Sciatic nerve (tissue), 2 donors: ENCODE data around the gene NUP98. TPM values are rescaled to one million over a fixed set of nuclear protein-coding genes. Genes with fewer than 3 reads are reported as not detected.
"Not testable (repeated sequence)": the region's sequence is repeated elsewhere in the genome, so short reads cannot be mapped to it uniquely, and the experiment has no call there.

Source experiments
- ATAC-seq: fragments of 200-7000 bp; cut with Tn5 transposase; one replicate; pipeline ENCODE4 v1.9.1; 2020; ENCODE audit warnings: mild to moderate bottlenecking, moderate library complexity
- DNase-seq: peaks from one replicate; pipeline ENCODE4 v3.0.0-alpha.2; 2020; ENCODE audit warnings: low spot score
- intact Hi-C: fragments of 100-400 bp; cut with DNase I; formaldehyde crosslinking; loops from one replicate; pipeline ENCODE4 v1.14.2; 2022
- total RNA-seq: library from RNA; stranded (reverse); fragmentation: NEBNext Ultra II Directional; extraction: Animal tissue kit (Norgen Biotek cat#: 25700); gene quantifications from one replicate; pipeline ENCODE4 v1.2.1, GENCODE V29; 2021
- donor health status: DM: no; HTN: no; CAD: no.
- donor health status: DM: no; HTN: no; CAD: no.

NUP98 gene
- total RNA-seq, 1 donor from 2014 or later: 93.1 TPM

GRCh38 chr11:3830088-3830487 is 32.7 kb upstream of the NUP98 start:
- intact Hi-C loops: no loop called here

GRCh38 chr11:3827434-3828186 is 30.3 kb upstream of the NUP98 start:
- intact Hi-C loops: no loop called here
- no peak for DNase-seq
- ATAC-seq: no peak

More at GRCh38 chr11:3830088-3830487, 32.7 kb upstream of the NUP98 start:
- ATAC-seq (no peak), DNase-seq (no peak)

GRCh38 chr11:3826721-3827120 is 29.4 kb upstream of the NUP98 start:
- ATAC-seq: peak; percentile 23
- intact Hi-C loops: no loop called here

GRCh38 chr11:3825473-3826154 is 28.3 kb upstream of the NUP98 start:
- intact Hi-C loops: no loop called here
- DNase-seq (no peak), ATAC-seq (no peak)

More at GRCh38 chr11:3826721-3827120, 29.4 kb upstream of the NUP98 start:
- no peak for DNase-seq

- peak; percentile 39 for ATAC-seq
- intact Hi-C loops: no loop called here
- DNase-seq: peak; percentile 75
These were observed 27.5 kb upstream of the NUP98 start for GRCh38 chr11:3824714-3825472.

GRCh38 chr11:3823762-3824506 is 26.6 kb upstream of the NUP98 start:
- ATAC-seq (no peak), DNase-seq (no peak)
- intact Hi-C loops: no loop called here

- intact Hi-C loops: no loop called here
- no peak for ATAC-seq
- DNase-seq: no peak
These were observed 25.9 kb upstream of the NUP98 start for GRCh38 chr11:3823303-3823702.

- intact Hi-C loops: no loop called here
- DNase-seq: no peak
- ATAC-seq: no peak
These were observed 25.0 kb upstream of the NUP98 start for GRCh38 chr11:3822312-3822711.

- ATAC-seq (no peak), DNase-seq (no peak)
- intact Hi-C loops: no loop called here
These were observed 23.6 kb upstream of the NUP98 start for GRCh38 chr11:3820971-3821370.

- peak; percentile 36 for ATAC-seq
- intact Hi-C loops: no loop called here
- DNase-seq: no peak
These were observed 19.9 kb upstream of the NUP98 start for GRCh38 chr11:3817181-3817800.

GRCh38 chr11:3816673-3817072 is 19.3 kb upstream of the NUP98 start:
- intact Hi-C loops: no loop called here
- DNase-seq (no peak), ATAC-seq (no peak)

- no peak for ATAC-seq
These were observed 18.5 kb upstream of the NUP98 start for GRCh38 chr11:3815845-3816244.

GRCh38 chr11:3814832-3815231 is 17.5 kb upstream of the NUP98 start:
- intact Hi-C loops, DNase-seq, ATAC-seq: not testable (repeated sequence)

More at GRCh38 chr11:3815845-3816244, 18.5 kb upstream of the NUP98 start:
- DNase-seq: no peak
- intact Hi-C loops: no loop called here

- ATAC-seq (no peak), DNase-seq (no peak)
- intact Hi-C loops: no loop called here
These were observed 13.6 kb upstream of the NUP98 start for GRCh38 chr11:3810951-3811350.

- intact Hi-C loops: no loop called here
- ATAC-seq (no peak), DNase-seq (no peak)
These were observed 13.1 kb upstream of the NUP98 start for GRCh38 chr11:3810446-3810845.

GRCh38 chr11:3809624-3809928 is 12.2 kb upstream of the NUP98 start:
- DNase-seq (no peak), ATAC-seq (peak; percentile 4)
- intact Hi-C loops: no loop called here

- peak; percentile 57 for ATAC-seq
- intact Hi-C loops: no loop called here
- no peak for DNase-seq
These were observed 11.7 kb upstream of the NUP98 start for GRCh38 chr11:3808861-3809623.
